Spleen (tissue), 7 donors: Measurements from ENCODE around the gene GPX7.

ENCODE experiments used
- POLR2A ChIP-seq, 3 donors: fragments of 450-650 bp; IDR thresholded peaks; one replicate each; pipeline ENCODE4 v1.5.1; 2017; ENCODE audit warnings: antibody characterized with exemption in 3 of 3, mild to moderate bottlenecking in 1 of 3
- TF ChIP-seq, protein P1 (sequence below), 11 experiments: fragments of 200-600 bp in 7 of 11; fragments of 450-650 bp in 4 of 11; sonication (generic) in 4 of 11; IDR thresholded peaks in 8 of 11; conservative IDR thresholded peaks in 3 of 11; 1 replicate in 7 of 11; 2 replicates in 4 of 11; pipeline versions ENCODE4 v1.4.0 to v1.8.0; 2016 to 2021; ENCODE audit warnings: antibody characterized with exemption in 11 of 11, inconsistent platforms in 4 of 11, mild to moderate bottlenecking in 1 of 11
- donor health status: DM: no; HTN: no; CAD: no; lungs with moderate emphysema.
- donor health status: DM: no; HTN: no; CAD: no.
- donor health status: DM: no; HTN: no; CAD: no.

DNA sequence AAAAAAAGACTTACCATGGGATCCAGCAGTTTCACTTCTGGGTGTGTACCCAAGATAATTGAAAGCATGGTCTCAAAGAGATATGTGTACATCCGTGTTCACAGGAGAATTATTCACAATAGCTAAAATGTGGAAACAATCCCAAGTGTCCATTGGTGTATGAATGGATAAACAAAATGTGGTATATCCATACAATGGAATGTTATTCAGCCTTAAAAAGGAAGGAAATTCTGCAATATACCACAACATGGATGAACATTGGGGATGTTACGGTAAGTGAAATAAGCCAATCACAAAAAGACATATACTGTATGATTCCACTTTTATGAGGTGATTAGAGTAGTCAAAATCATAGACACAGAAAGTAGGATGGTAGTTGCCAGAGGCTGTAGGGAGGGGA is 42.3 kb upstream of the GPX7 start:
- TF ChIP-seq POLR2A (IDR thresholded peaks at IDR 0.05): no peak
- TF ChIP-seq, protein P1, sequence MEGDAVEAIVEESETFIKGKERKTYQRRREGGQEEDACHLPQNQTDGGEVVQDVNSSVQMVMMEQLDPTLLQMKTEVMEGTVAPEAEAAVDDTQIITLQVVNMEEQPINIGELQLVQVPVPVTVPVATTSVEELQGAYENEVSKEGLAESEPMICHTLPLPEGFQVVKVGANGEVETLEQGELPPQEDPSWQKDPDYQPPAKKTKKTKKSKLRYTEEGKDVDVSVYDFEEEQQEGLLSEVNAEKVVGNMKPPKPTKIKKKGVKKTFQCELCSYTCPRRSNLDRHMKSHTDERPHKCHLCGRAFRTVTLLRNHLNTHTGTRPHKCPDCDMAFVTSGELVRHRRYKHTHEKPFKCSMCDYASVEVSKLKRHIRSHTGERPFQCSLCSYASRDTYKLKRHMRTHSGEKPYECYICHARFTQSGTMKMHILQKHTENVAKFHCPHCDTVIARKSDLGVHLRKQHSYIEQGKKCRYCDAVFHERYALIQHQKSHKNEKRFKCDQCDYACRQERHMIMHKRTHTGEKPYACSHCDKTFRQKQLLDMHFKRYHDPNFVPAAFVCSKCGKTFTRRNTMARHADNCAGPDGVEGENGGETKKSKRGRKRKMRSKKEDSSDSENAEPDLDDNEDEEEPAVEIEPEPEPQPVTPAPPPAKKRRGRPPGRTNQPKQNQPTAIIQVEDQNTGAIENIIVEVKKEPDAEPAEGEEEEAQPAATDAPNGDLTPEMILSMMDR (IDR thresholded peaks at IDR 0.05 in 8 of 11, conservative IDR thresholded peaks at IDR 0.05 in 3 of 11): no peak
